AG04449 (cell line): ENCODE results near the gene OR6B3.

Experiments used
- CTCF ChIA-PET: fragments of 350-600 bp; formaldehyde crosslinking; extraction: SDS; loops from one replicate; lab custom pipeline; 2021; ENCODE audit warnings: antibody characterized with exemption; lab: Yijun Ruan, JAX
- POLR2A ChIA-PET: fragments of 400-600, 350-600 bp; formaldehyde crosslinking; extraction: SDS; loops from one replicate; lab custom pipeline; 2020; ENCODE audit warnings: antibody characterized with exemption, inconsistent platforms; lab: Yijun Ruan, JAX
- DNase-seq: peaks from one replicate; pipeline ENCODE4 v3.0.0-alpha.2; 2010; ENCODE audit warnings: low read depth, low spot score
- H3K4me3 ChIP-seq: 2 replicates; pipeline ENCODE4 v1.5.1; 2011; ENCODE audit warnings: low read depth, mild to moderate bottlenecking, control low read depth, low read length
- CTCF ChIP-seq: IDR thresholded peaks from one replicate; pipeline ENCODE4 v1.5.1; 2011; ENCODE audit warnings: mild to moderate bottlenecking, moderate library complexity, low read length, control low read depth, inconsistent platforms; ENCODE audit not compliant: insufficient read depth; ENCODE audit errors: missing control alignments

Gene OR6B3

GRCh38 chr2:240042740-240043139, 10.6 kb downstream of the OR6B3 start:
- TF ChIP-seq CTCF: no peak
- ChIA-PET CTCF (interaction anchor here (0.7 kb wide), 1 partner anchor 20 kb away, joined by 3 read pairs; no protein-coding TSS in a partner anchor), POLR2A (no interaction called here)
- DNase-seq: no peak
- H3K4me3 ChIP-seq: no peak overlapping the region

- TF ChIP-seq CTCF: no peak
- no peak for DNase-seq
- ChIA-PET CTCF (interaction anchor here (0.7 kb wide), 1 partner anchor 35 kb away, joined by 3 read pairs; no protein-coding TSS in a partner anchor), POLR2A (no interaction called here)
- no peak overlapping the region for H3K4me3 ChIP-seq
Measured at GRCh38 chr2:240041363-240041762, 12.0 kb downstream of the OR6B3 start.

DNA sequence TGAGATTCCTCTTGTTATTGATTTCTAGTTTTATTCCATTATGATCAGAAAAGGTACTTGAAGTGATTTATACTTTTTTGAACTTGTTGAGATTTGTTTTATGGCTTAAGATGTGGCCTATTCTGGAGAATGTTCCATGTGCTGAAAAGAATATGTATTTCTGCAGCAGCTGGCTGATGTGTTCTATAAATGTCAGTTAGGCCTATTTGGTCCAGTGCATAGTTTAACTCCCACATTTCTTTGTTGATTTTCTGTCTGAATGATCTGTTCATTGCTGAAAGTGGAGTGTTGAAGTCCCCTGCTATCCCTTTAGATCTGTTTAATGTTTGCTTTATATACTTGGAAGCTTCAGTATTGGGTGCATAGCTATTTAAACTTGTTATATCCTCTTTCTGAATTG, 16.0 kb downstream of the OR6B3 start:
- CTCF ChIA-PET: no interaction called here
- no peak overlapping the region for H3K4me3 ChIP-seq
- no peak for TF ChIP-seq CTCF
- POLR2A ChIA-PET: no interaction called here
- no peak for DNase-seq

DNA sequence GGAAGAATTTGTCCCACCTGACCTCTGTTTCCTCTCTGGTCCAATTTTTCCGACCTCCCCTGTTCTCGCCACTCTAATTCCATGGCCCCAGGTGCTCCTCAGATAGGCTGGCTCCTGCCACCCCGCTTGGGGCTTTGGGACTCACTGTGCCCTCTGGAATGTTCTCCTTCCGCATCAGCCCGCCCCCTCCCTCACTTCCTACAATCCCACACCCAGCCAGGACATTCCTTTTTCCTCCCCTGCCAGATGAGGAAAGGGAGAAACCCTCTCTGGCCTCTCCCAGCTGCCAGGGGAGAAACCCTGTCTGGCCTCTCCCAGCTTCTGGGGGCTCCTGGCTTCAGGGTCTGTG, 20.0 kb downstream of the OR6B3 start:
- POLR2A ChIA-PET: no interaction called here
- TF ChIP-seq CTCF: no peak
- no peak overlapping the region for H3K4me3 ChIP-seq

GRCh38 chr2:240032406-240033329, 20.7 kb downstream of the OR6B3 start:
- H3K4me3 ChIP-seq: no peak overlapping the region
- TF ChIP-seq CTCF: no peak
- CTCF ChIA-PET: interaction anchor here (1.4 kb wide), 2 partner anchors 11 to 29 kb away, joined by 4 to 5 read pairs; no protein-coding TSS in a partner anchor
- no peak for DNase-seq
- POLR2A ChIA-PET: no interaction called here

More for the DNA sequence above, 20.0 kb downstream of the OR6B3 start:
- no peak for DNase-seq
- CTCF ChIA-PET: interaction anchor here (1.4 kb wide), 1 partner anchor 28 kb away, joined by 4 read pairs; no protein-coding TSS in a partner anchor

DNA sequence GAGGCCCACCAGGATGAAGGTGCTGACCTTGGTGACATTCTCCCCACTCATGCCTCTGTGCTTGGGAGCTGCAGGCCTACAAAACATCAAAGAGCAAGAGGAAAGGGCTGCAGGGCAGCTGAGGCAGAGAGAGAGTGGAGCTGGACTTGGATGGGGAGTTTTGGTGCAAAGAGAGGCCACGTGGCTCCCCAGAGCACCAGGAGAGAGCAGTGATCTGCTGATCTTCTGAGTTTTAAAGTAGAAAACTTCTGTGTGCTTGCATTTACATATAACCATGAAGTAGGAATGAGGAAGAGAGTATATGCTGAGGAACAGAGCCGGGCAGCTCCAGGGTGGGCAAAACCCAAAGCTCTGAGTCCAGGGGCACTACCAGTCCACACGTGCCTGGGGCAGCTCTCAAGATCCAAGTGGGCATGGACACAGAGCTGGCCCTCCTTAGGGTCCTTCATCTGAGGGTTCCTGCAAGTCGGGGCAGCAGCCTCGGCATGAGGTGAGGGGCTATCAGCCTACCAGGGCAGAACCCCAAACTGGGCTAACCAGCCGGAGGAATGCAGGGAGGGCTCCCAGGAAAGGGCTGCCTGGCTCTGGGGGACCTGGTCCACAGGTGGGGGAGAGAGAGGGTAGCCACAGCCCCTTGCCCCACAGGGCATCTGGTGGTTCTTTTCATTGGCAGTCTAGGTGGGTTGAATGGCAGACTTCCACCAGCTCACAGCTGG, 22.8 kb downstream of the OR6B3 start, which contains the start of gene OR6B2:
Gene OR6B2, minus strand, starts transcription at position 51 of the 716 bp plus-strand sequence. Its CDS starts 0 bp downstream, at position 51.
- DNase-seq: no peak
- ChIA-PET CTCF (no interaction called here), POLR2A (no interaction called here)
- no peak within 1 kb of the TSS for H3K4me3 ChIP-seq
- TF ChIP-seq CTCF: no peak
